CD4-positive, alpha-beta T cell treated with Interferon alpha-2 for 1 hour (primary cell): ENCODE measurements around the gene PSRC1.

Experiments
- DNase-seq, 2 donors: peaks; one replicate each; pipeline ENCODE4 v3.0.0-alpha.2; 2020 to 2022

PSRC1 gene

GRCh38 chr1:109271458-109271857 lies 11.5 kb downstream of the PSRC1 start:
- DNase-seq, result no peak

DNA sequence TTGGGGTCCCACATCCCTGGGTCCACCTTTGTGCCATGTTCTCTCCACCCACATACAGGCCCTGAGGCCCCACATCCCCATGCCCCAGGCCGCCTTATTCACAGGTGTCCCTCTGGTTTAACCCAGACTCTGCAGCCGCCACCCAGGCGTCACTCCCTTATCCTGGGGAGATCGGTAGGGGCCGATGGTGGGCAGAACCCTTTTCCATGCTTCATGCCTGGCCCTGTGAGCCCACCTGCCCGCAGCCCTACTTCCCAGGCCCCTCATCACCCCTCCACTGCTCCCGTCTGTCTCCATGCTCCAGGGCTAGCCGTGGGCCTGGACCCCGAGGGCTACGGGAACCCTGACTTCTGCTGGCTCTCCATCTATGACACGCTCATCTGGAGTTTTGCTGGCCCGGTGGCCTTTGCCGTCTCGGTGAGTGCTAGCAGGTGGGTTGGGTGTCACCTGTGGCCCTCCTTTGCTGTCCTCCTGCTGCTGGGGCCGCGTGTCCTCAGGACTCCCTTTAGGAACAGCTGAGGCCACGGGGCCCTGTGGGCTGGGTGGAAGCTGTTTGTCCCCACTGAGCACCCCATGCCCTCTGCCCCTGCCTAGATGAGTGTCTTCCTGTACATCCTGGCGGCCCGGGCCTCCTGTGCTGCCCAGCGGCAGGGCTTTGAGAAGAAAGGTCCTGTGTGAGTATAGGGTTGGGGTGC lies 12.2 kb downstream of the PSRC1 start:
- no peak for DNase-seq

- DNase-seq, result no peak
Observed at GRCh38 chr1:109269981-109270622, 12.8 kb downstream of the PSRC1 start.

- no peak for DNase-seq
Observed at GRCh38 chr1:109269212-109269980, 13.5 kb downstream of the PSRC1 start.

DNA sequence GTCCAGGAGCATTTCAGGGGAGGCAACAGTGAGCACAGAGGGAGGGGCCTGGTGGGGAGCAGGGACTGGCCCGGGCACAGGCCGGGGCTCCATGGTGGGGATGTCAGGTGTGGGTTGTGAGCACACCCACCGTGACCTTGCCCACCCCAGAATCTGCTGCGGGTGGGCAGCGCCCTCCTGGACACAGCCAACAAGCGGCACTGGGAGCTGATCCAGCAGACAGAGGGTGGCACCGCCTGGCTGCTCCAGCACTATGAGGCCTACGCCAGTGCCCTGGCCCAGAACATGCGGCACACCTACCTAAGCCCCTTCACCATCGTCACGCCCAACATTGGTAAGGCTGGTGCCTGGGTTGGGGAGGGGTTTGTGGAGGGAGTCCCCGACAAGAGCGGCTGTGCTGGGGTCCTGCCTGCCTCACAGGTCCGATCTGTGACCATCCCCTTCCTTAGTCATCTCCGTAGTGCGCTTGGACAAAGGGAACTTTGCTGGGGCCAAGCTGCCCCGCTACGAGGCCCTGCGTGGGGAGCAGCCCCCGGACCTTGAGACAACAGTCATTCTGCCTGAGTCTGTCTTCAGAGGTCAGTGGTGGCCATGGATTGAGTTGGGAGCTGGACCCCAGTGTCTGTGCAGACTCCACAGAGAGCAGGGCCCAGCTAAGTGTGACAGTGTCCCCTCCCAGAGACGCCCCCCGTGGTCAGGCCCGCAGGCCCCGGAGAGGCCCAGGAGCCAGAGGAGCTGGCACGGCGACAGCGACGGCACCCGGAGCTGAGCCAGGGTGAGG lies 14.3 kb downstream of the PSRC1 start:
- no peak for DNase-seq

DNA sequence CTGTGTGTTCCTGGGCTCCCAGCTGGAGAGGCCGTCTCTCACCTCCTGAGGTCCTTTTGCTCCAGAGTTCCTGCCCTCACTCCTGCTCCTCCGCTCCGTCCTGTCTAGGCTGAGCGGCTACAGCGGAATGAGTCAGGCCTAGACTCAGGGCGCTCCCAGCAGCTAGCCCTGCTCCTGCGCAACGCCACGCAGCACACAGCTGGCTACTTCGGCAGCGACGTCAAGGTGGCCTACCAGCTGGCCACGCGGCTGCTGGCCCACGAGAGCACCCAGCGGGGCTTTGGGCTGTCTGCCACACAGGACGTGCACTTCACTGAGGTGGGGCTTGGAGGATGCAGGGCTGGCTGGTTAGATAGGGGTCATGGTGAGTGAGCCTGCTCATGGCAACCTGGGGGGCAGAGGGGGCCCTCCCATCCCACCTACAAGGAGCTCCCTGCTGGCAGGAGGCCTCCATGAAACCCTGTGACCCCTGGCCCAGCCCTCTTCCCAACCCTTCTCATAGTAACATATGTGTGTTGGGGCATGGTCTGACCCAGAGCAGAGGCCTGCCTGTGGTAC lies 15.1 kb downstream of the PSRC1 start:
- no peak for DNase-seq

GRCh38 chr1:109266965-109267364 lies 16.0 kb downstream of the PSRC1 start:
- no peak for DNase-seq

- no peak for DNase-seq
Observed at GRCh38 chr1:109265741-109266330, 17.1 kb downstream of the PSRC1 start.

- no peak for DNase-seq
Observed at GRCh38 chr1:109265016-109265415, 17.9 kb downstream of the PSRC1 start.

DNA sequence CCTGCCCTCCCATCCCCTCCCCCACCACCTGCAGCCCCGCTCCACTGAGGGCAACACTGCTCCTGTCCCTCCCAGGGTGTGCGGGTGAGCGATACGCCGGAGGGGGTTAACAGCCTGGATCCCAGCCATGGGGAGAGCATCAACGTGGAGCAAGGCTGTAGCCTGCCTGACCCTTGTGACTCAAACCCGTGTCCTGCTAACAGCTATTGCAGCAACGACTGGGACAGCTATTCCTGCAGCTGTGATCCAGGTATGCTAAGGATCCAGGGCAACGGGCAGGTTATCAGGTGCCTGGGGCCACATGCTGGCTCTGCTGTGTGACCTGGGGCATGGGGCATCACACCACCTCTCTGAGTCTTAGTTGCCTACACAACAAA lies 18.6 kb downstream of the PSRC1 start:
- DNase-seq, result no peak

GRCh38 chr1:109263597-109264378 lies 19.2 kb downstream of the PSRC1 start:
- DNase-seq, result peak; percentile 69 to 77

- DNase-seq, result no peak
Observed at GRCh38 chr1:109263234-109263596, 19.7 kb downstream of the PSRC1 start.

GRCh38 chr1:109262231-109263055 lies 20.5 kb downstream of the PSRC1 start:
- DNase-seq, result no peak

DNA sequence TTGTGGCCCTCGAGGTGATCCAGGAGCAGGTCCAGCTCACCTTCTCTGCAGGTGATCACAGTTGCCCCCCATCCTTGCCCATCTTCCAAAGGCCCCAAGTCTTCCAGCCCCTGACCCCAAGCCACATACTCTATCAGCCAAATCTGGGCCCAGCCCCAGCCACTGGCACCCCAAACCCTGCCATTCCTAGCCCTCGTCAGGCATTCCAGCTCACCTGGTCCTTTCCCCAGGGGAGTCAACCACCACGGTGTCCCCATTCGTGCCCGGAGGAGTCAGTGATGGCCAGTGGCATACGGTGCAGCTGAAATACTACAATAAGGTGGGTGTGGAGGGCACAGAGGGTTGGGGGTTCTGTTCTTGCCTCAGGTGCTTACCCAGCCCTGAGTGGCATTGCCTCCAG lies 21.4 kb downstream of the PSRC1 start:
- DNase-seq, result no peak

- no peak for DNase-seq
Observed at GRCh38 chr1:109261006-109261405, 21.9 kb downstream of the PSRC1 start.

GRCh38 chr1:109259674-109260557 lies 23.0 kb downstream of the PSRC1 start:
- no peak for DNase-seq

DNA sequence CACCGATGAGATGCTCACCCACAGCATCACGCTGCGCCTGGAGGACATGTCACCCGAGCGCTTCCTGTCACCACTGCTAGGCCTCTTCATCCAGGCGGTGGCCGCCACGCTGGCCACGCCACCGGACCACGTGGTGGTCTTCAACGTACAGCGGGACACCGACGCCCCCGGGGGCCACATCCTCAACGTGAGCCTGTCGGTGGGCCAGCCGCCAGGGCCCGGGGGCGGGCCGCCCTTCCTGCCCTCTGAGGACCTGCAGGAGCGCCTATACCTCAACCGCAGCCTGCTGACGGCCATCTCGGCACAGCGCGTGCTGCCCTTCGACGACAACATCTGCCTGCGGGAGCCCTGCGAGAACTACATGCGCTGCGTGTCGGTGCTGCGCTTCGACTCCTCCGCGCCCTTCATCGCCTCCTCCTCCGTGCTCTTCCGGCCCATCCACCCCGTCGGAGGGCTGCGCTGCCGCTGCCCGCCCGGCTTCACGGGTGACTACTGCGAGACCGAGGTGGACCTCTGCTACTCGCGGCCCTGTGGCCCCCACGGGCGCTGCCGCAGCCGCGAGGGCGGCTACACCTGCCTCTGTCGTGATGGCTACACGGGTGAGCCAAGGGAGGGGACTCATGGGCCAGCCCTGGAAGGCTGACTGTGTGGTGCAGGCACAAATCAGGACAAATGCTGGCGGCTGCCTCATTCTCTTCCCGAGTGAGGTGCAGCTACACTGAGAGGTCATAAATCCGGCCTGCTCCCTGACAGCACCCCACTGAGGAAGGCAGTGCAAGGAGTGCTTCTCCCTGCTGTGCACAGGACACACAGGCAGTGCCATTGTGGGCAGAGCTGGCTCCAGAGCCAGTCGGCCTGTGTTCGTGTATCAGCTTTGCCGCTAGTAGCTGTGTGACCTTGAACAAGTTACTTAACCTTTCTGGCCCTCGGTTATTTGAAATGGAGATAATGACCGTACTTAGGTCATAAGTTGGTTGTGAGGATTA lies 24.2 kb downstream of the PSRC1 start:
- no peak for DNase-seq

- DNase-seq, result no peak
Observed at GRCh38 chr1:109257682-109258421, 25.1 kb downstream of the PSRC1 start.
